HL-60 (cell line): Measurements from ENCODE around the gene CFAP58.

Source experiments
- DNase-seq, 2 experiments: peaks; one replicate each; pipeline ENCODE4 v3.0.0-alpha.2; 2010 to 2020; ENCODE audit warnings: low read depth in 1 of 2, low spot score in 1 of 2
- H3K27ac ChIP-seq: fragments of 250-450 bp; sonication (Bioruptor Pico); replicated peaks from 2 replicates; pipeline ENCODE4 v1.5.1; 2020; ENCODE audit warnings: mild to moderate bottlenecking, moderate library complexity
- H3K27me3 ChIP-seq: fragments of 250-450 bp; sonication (Bioruptor Pico); 2 replicates; pipeline ENCODE4 v1.5.1; 2021; ENCODE audit warnings: mild to moderate bottlenecking, moderate library complexity; ENCODE audit not compliant: insufficient read depth, poor library complexity, severe bottlenecking
- H3K4me3 ChIP-seq: replicated peaks from 2 replicates; pipeline ENCODE4 v1.5.1; 2011; ENCODE audit warnings: mild to moderate bottlenecking, control low read depth, low read length; ENCODE audit not compliant: insufficient read depth
- GABPA ChIP-seq: IDR thresholded peaks from 2 replicates; pipeline ENCODE4 v1.6.1; 2012; ENCODE audit warnings: low read depth
- POLR2AphosphoS5 ChIP-seq: IDR thresholded peaks from 2 replicates; pipeline ENCODE4 v1.6.1; 2012; ENCODE audit warnings: low read depth
- SPI1 ChIP-seq: IDR thresholded peaks from 2 replicates; pipeline ENCODE4 v1.6.1; 2012; ENCODE audit warnings: low read depth, mild to moderate bottlenecking, borderline replicate concordance
- TF ChIP-seq, protein P1 (sequence below): IDR thresholded peaks from 2 replicates; pipeline ENCODE4 v1.6.1; 2012; ENCODE audit warnings: low read depth; ENCODE audit not compliant: insufficient replicate concordance
- TF ChIP-seq, protein P2 (sequence below): IDR thresholded peaks from one replicate; pipeline ENCODE4 v1.5.1; 2011; ENCODE audit warnings: low read length, control low read depth, inconsistent platforms; ENCODE audit not compliant: insufficient read depth

Gene CFAP58

GRCh38 chr10:104322416-104322782 lies 31.2 kb upstream of the CFAP58 start:
- Histone ChIP-seq H3K4me3 (no peak overlapping the region), H3K27me3 (no peaks in the 10 kb centered on the region), H3K27ac (peak overlapping the region; percentile 85)
- TF ChIP-seq, protein P1, sequence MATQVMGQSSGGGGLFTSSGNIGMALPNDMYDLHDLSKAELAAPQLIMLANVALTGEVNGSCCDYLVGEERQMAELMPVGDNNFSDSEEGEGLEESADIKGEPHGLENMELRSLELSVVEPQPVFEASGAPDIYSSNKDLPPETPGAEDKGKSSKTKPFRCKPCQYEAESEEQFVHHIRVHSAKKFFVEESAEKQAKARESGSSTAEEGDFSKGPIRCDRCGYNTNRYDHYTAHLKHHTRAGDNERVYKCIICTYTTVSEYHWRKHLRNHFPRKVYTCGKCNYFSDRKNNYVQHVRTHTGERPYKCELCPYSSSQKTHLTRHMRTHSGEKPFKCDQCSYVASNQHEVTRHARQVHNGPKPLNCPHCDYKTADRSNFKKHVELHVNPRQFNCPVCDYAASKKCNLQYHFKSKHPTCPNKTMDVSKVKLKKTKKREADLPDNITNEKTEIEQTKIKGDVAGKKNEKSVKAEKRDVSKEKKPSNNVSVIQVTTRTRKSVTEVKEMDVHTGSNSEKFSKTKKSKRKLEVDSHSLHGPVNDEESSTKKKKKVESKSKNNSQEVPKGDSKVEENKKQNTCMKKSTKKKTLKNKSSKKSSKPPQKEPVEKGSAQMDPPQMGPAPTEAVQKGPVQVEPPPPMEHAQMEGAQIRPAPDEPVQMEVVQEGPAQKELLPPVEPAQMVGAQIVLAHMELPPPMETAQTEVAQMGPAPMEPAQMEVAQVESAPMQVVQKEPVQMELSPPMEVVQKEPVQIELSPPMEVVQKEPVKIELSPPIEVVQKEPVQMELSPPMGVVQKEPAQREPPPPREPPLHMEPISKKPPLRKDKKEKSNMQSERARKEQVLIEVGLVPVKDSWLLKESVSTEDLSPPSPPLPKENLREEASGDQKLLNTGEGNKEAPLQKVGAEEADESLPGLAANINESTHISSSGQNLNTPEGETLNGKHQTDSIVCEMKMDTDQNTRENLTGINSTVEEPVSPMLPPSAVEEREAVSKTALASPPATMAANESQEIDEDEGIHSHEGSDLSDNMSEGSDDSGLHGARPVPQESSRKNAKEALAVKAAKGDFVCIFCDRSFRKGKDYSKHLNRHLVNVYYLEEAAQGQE: no peak
- TF ChIP-seq POLR2AphosphoS5 (peak; percentile 61), SPI1 (no peak), GABPA (no peak)
- TF ChIP-seq, protein P2, sequence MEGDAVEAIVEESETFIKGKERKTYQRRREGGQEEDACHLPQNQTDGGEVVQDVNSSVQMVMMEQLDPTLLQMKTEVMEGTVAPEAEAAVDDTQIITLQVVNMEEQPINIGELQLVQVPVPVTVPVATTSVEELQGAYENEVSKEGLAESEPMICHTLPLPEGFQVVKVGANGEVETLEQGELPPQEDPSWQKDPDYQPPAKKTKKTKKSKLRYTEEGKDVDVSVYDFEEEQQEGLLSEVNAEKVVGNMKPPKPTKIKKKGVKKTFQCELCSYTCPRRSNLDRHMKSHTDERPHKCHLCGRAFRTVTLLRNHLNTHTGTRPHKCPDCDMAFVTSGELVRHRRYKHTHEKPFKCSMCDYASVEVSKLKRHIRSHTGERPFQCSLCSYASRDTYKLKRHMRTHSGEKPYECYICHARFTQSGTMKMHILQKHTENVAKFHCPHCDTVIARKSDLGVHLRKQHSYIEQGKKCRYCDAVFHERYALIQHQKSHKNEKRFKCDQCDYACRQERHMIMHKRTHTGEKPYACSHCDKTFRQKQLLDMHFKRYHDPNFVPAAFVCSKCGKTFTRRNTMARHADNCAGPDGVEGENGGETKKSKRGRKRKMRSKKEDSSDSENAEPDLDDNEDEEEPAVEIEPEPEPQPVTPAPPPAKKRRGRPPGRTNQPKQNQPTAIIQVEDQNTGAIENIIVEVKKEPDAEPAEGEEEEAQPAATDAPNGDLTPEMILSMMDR: no peak
- DNase-seq: peak; percentile 77 to 92

DNA sequence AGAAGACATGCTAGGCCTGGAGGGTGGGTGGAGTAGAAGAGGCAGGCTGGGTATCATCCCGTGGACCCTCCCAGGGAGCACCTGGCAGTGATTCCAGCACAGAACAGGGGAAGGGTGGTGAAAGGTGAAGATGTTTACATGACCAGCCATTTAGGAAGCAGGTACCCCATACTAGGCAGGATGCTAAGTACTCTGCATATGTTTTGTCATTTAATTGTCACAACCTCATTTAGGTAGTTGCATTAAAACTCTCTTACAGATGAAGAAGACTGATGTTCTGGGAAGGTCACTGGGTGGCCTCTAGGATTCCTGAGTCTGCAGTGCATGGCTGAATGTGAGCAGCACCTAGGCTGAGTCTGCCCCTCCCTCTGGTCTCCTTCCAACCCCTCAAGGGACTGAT lies 30.5 kb upstream of the CFAP58 start:
- peak overlapping the region; percentile 85 for H3K27ac ChIP-seq
- DNase-seq: no peak
- TF ChIP-seq, protein P2: no peak
- TF ChIP-seq, protein P1: no peak
- TF ChIP-seq GABPA: no peak
- no peak for TF ChIP-seq POLR2AphosphoS5
- no peak for TF ChIP-seq SPI1
- H3K27me3 ChIP-seq: no peaks in the 10 kb centered on the region
- no peak overlapping the region for H3K4me3 ChIP-seq

DNA sequence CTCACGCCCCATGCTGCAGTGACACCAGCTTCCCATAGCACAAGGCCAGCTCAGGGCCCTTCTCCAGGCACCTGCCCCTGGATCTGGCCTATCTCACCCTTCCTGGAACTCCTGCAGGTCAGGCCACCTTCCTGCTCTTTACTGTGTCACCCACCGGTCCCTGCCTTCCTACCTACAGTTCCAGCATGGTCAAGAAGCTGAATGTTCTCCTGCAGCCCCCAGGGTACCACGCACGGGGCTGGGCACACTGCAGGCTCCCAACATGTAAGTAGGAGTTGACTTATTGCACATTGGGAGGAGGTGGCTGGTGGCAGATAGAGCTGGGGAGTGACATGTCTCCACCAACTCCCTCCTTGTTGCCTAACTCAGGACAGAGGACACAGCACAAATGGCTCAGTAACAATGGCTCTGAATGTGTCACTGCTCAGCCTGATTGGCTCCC lies 29.9 kb upstream of the CFAP58 start:
- DNase-seq: peak in 1 of 2 experiments; percentile 88
- Histone ChIP-seq H3K27ac (peak overlapping the region; percentile 85), H3K27me3 (no peaks in the 10 kb centered on the region), H3K4me3 (no peak overlapping the region)
- TF ChIP-seq POLR2AphosphoS5 (0 out of 2 replicates have a peak, but pooled peaks have one; percentile 22), SPI1 (no peak)

DNA sequence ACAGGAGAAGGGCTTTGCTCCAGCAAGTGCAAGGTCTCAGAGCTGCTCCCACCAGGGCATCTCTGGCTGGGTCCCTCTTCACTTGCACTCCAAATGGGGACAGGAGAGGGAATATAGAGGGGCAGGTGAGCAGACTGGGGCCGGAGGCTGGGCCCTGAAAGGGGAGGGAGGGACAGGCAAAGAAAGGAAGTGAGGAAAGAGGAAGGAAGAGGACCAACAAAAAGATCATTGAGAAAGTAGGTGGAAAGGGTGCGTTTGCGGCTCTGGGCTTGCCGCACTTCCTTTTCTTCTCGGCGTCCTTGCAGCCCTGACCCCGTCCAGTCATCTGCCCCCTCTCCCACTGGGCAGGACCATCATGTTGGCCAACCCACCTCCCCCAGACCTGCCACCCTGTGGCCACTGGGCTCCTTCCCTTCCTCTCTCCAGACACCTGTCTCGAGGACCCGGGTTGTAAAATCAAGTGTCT lies 29.4 kb upstream of the CFAP58 start:
- DNase-seq: peak; percentile 91 to 94
- Histone ChIP-seq H3K27me3 (no peaks in the 10 kb centered on the region), H3K4me3 (no peak overlapping the region), H3K27ac (peak overlapping the region; percentile 85)
- TF ChIP-seq POLR2AphosphoS5 (peak; percentile 70; the same call in 1 of the 2 replicates), SPI1 (peak; percentile 98), GABPA (0 out of 2 replicates have a peak, but pooled peaks have one; percentile 39)
- TF ChIP-seq, protein P1: no peak
- TF ChIP-seq, protein P2: no peak
